Tibial artery (tissue), 4 donors: ENCODE results near the gene ASAP2.

ENCODE experiments used
- DNase-seq, 2 donors: peaks; one replicate each; pipeline ENCODE4 v3.0.0-alpha.2; 2019
- H3K27ac ChIP-seq, 2 donors: fragments of 200-600 bp; sonication (generic) in 1 of 2; 1 replicate in 1 of 2; 2 replicates in 1 of 2; pipeline ENCODE4 v1.5.1; 2018 to 2019; ENCODE audit warnings: mild to moderate bottlenecking in 1 of 2
- H3K27me3 ChIP-seq, 2 donors: fragments of 200-600 bp; sonication (generic) in 1 of 2; one replicate each; pipeline versions ENCODE4 v1.5.1 to v1.6.0; 2016 to 2019
- H3K36me3 ChIP-seq, 3 donors: fragments of 200-600 bp; sonication (generic) in 2 of 3; one replicate each; pipeline ENCODE4 v1.5.1; 2016 to 2019; ENCODE audit warnings: mild to moderate bottlenecking in 2 of 3
- H3K4me1 ChIP-seq, 4 donors: fragments of 200-600 bp; sonication (generic) in 2 of 4; 1 replicate in 3 of 4; 2 replicates in 1 of 4; pipeline ENCODE4 v1.5.1; 2016 to 2019
- H3K4me3 ChIP-seq, 2 donors: fragments of 200-600 bp; sonication (generic) in 1 of 2; 1 replicate in 1 of 2; 2 replicates in 1 of 2; pipeline ENCODE4 v1.5.1; 2018 to 2019; ENCODE audit warnings: mild to moderate bottlenecking in 2 of 2
- H3K9me3 ChIP-seq, 3 donors: fragments of 200-600 bp; sonication (generic) in 1 of 3; one replicate each; pipeline ENCODE4 v1.5.1; 2016 to 2019
- CTCF ChIP-seq, 2 experiments: fragments of 200-600 bp in 1 of 2; fragments of 450-650 bp in 1 of 2; IDR thresholded peaks; one replicate each; pipeline ENCODE4 v1.5.1; 2017 to 2019; ENCODE audit warnings: antibody characterized with exemption in 2 of 2, mild to moderate bottlenecking in 1 of 2, moderate library complexity in 1 of 2
- intact Hi-C: fragments of 100-400 bp; cut with DNase I; formaldehyde crosslinking; loops from one replicate; pipeline ENCODE4 v1.15.0; 2023; ENCODE audit warnings: low total_unique reads

Gene ASAP2

GRCh38 chr2:9260464-9260918 is 53.9 kb downstream of the ASAP2 start:
- H3K4me3 ChIP-seq, result no peak overlapping the region
- intact Hi-C loops, result loop anchor here (10.0 kb wide), 1 partner anchor 56 kb away; the partner anchor contains the start of gene ASAP2
- H3K36me3 ChIP-seq, result no peaks in the 10 kb centered on the region
- no peaks in the 10 kb centered on the region for H3K9me3 ChIP-seq
- no peaks in the 10 kb centered on the region for H3K27me3 ChIP-seq
- peak overlapping the region; percentile 81 to 83 for H3K27ac ChIP-seq
- no peak for DNase-seq
- no peak for TF ChIP-seq CTCF (IDR thresholded peaks at IDR 0.05)
- peaks cover 0 to 99% (median 76%) of the 10 kb centered on the region in 4 donors for H3K4me1 ChIP-seq

GRCh38 chr2:9261231-9261883 is 54.7 kb downstream of the ASAP2 start:
- H3K4me1 ChIP-seq, result peaks cover 0 to 97% (median 75%) of the 10 kb centered on the region in 4 donors
- TF ChIP-seq CTCF (IDR thresholded peaks at IDR 0.05), result no peak
- peak overlapping the region; percentile 81 to 83 for H3K27ac ChIP-seq
- DNase-seq, result peak; percentile 76 to 81
- no peaks in the 10 kb centered on the region for H3K36me3 ChIP-seq
- intact Hi-C loops, result loop anchor here (10.0 kb wide), 1 partner anchor 57 kb away; the partner anchor contains the start of gene ASAP2
- H3K4me3 ChIP-seq, result no peak overlapping the region
- H3K27me3 ChIP-seq, result no peaks in the 10 kb centered on the region
- no peaks in the 10 kb centered on the region for H3K9me3 ChIP-seq

GRCh38 chr2:9262671-9263171 is 56.1 kb downstream of the ASAP2 start:
- Histone ChIP-seq H3K4me1 (peaks cover 0 to 87% (median 64%) of the 10 kb centered on the region in 4 donors), H3K27ac (peak overlapping the region; percentile 81 to 83), H3K9me3 (no peaks in the 10 kb centered on the region), H3K4me3 (peak overlapping the region in 1 of 2 donors; percentile 33), H3K27me3 (no peaks in the 10 kb centered on the region), H3K36me3 (no peaks in the 10 kb centered on the region)
- DNase-seq, result no peak
- intact Hi-C loops, result loop anchor here (10.0 kb wide), 1 partner anchor 58 kb away; the partner anchor contains the start of gene ASAP2
- TF ChIP-seq CTCF (IDR thresholded peaks at IDR 0.05), result no peak

GRCh38 chr2:9263428-9263827 is 56.8 kb downstream of the ASAP2 start:
- Histone ChIP-seq H3K4me1 (peaks cover 0 to 82% (median 64%) of the 10 kb centered on the region in 4 donors), H3K9me3 (no peaks in the 10 kb centered on the region), H3K27me3 (no peaks in the 10 kb centered on the region), H3K4me3 (peak overlapping the region; percentile 15 to 33), H3K27ac (peak overlapping the region; percentile 81 to 83), H3K36me3 (no peaks in the 10 kb centered on the region)
- DNase-seq, result no peak
- TF ChIP-seq CTCF (IDR thresholded peaks at IDR 0.05), result no peak
- intact Hi-C loops, result loop anchor here (10.0 kb wide), 1 partner anchor 59 kb away; the partner anchor contains the start of gene ASAP2

- no peak overlapping the region for H3K4me3 ChIP-seq
- no peak for DNase-seq
- peaks cover 0 to 82% (median 59%) of the 10 kb centered on the region in 4 donors for H3K4me1 ChIP-seq
- no peaks in the 10 kb centered on the region for H3K27me3 ChIP-seq
- no peaks in the 10 kb centered on the region for H3K36me3 ChIP-seq
- H3K27ac ChIP-seq, result peak overlapping the region; percentile 81 to 83
- intact Hi-C loops, result loop anchor here (10.0 kb wide), 1 partner anchor 60 kb away; the partner anchor contains the start of gene ASAP2
- no peaks in the 10 kb centered on the region for H3K9me3 ChIP-seq
- no peak for TF ChIP-seq CTCF (IDR thresholded peaks at IDR 0.05)
These were observed 57.7 kb downstream of the ASAP2 start for GRCh38 chr2:9264301-9264700.
